ENCODE measurements around the gene QRFP. TPM values are rescaled to one million over a fixed set of nuclear protein-coding genes. Genes with fewer than 3 reads are reported as not detected.

Gene QRFP
- total and polyA plus RNA-seq, 5 donors, result 0.05 TPM; not detected in 4

DNA sequence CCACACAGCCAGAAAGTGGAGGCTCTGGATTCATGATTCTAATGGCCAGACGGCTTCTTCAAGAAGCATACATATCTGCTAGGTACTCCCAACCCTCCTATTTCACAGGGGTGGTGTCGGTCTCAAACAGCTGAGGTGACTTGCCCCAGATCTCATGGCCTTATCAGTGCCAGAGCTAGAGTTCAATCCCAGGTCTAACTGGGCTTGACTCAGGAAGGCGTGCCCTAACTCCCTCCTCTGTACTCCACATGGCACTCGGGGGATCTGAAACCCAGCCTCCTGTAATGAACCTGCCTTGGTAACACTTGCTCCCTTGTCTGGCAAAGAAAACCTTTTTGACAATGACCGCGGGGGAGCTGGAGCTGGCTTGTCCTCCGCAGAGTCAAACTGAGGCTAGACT lies 2.1 kb downstream of the QRFP start:
- peak in 1 of 3 donors; percentile 18 for DNase-seq
- intact Hi-C loops (cut with DNase I), result no loop called here
- Histone ChIP-seq H3K27me3 (ENCODE audit: control insufficient read depth, insufficient read depth) (no peaks in the 10 kb centered on the region), H3K4me3 (ENCODE audit: low read length) (no peak overlapping the region), H3K27ac (ENCODE audit: low read length) (no peak overlapping the region), H3K4me1 (ENCODE audit: control insufficient read depth, insufficient read depth, low read length) (no peaks in the 10 kb centered on the region), H3K9me3 (ENCODE audit: control insufficient read depth, low read length) (no peaks in the 10 kb centered on the region)
- ATAC-seq, result no peak
- WGBS, result 72% methylated on average over 7 of the region's 7 CpGs

DNA sequence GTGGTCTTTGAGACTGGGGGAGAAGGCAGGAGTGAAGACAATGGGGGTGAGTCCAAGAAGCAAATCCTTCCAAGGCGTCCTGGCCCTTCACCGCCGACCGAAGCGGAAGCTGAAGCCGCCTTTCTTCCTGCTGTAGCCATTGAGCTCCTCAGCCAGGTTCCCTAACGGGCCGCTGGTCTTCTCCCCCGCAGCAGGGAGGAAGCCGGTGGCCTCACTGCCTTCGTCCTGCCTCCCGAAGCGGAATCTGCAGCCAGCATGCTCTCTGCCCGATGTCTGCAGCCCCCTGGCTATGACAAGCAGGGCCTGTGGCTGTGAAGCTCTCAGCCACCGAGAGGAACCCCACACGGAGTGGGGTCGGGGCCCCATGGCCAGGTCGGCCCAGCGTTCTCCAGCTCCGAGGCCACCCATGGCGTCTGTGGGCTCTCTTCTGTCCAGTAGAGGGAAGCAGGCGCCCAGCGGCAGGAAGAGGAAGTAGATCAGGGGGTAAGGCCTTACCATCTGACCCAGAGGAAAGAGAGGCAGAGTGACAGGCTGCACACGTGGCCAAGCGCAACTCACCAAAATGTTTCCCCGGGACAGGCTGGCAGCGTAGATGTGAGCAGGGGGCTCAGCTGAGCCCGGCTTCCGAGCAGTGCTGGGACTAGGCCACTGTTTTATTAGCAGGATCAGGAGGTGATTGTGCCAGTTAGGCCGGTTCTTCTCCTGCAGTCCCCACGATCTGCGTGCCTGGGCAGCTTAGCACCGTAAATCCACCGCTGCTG lies 3.1 kb downstream of the QRFP start:
- H3K4me1 ChIP-seq (ENCODE audit: control insufficient read depth, insufficient read depth, low read length), result no peaks in the 10 kb centered on the region
- peak; percentile 59 to 82 (median 80) for DNase-seq
- H3K4me3 ChIP-seq (ENCODE audit: low read length), result no peak overlapping the region
- ATAC-seq, result peak; percentile 59 to 61
- no peaks in the 10 kb centered on the region for H3K27me3 ChIP-seq (ENCODE audit: control insufficient read depth, insufficient read depth)
- H3K9me3 ChIP-seq (ENCODE audit: control insufficient read depth, low read length), result no peaks in the 10 kb centered on the region
- 60% methylated on average over 34 of the region's 34 CpGs for WGBS
- H3K27ac ChIP-seq (ENCODE audit: low read length), result no peak overlapping the region
- intact Hi-C loops (cut with DNase I), result no loop called here

GRCh38 chr9:130892477-130893304 lies 3.9 kb downstream of the QRFP start:
- Histone ChIP-seq H3K27me3 (ENCODE audit: control insufficient read depth, insufficient read depth) (no peaks in the 10 kb centered on the region), H3K9me3 (ENCODE audit: control insufficient read depth, low read length) (no peaks in the 10 kb centered on the region), H3K4me1 (ENCODE audit: control insufficient read depth, insufficient read depth, low read length) (no peaks in the 10 kb centered on the region), H3K27ac (ENCODE audit: low read length) (no peak overlapping the region), H3K4me3 (ENCODE audit: low read length) (no peak overlapping the region)
- ATAC-seq (no peak), DNase-seq (peak in 1 of 3 donors; percentile 60)
- intact Hi-C loops (cut with DNase I), result no loop called here
- 69% methylated on average over 24 of the region's 24 CpGs for WGBS

DNA sequence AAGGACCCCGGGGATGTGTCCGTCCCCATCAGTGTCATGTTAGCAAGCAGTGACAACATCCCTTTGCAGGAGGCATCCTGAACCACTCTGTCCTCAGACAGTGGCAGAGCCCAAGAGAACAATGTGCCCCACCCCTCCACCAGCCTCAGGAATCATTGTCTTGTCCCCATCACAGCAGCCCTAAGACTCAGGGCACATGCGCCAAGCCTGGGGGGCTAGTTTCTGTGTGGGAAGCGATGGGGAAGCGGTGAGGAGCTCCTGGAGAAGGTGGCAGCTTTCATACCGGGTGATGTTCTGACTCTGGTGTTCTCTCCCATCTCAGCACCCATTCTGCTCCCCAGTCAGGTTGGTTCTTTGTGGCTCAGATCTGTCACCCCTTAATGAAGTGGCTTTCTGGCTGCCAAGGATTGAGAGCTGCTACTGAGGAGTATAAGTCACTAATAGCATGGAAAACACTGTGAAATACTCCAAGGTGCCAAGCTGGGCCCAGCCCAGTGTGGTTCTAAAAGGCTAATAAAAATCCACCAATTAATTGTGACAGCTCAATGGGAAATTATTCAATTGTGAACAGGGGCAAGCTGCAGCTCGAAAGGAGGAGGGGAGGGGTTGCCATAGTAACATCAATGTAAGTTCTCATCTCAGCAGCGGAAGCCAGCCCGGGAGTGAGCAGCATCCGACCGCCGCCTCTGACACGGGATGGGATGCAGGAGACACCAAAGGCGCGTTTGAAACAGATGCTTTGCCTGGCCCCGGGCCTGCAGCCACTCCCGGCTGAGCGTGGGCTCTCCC lies 4.7 kb downstream of the QRFP start:
- intact Hi-C loops (cut with DNase I), result no loop called here
- ATAC-seq (no peak), DNase-seq (peak in 1 of 3 donors; percentile 48)
- no peak overlapping the region for H3K4me3 ChIP-seq (ENCODE audit: low read length)
- 75% methylated on average over 18 of the region's 18 CpGs for WGBS
- no peaks in the 10 kb centered on the region for H3K27me3 ChIP-seq (ENCODE audit: control insufficient read depth, insufficient read depth)
- no peak overlapping the region for H3K27ac ChIP-seq (ENCODE audit: low read length)
- H3K9me3 ChIP-seq (ENCODE audit: control insufficient read depth, low read length), result no peaks in the 10 kb centered on the region
- H3K4me1 ChIP-seq (ENCODE audit: control insufficient read depth, insufficient read depth, low read length), result no peaks in the 10 kb centered on the region

- no peak overlapping the region for H3K27ac ChIP-seq (ENCODE audit: low read length)
- H3K9me3 ChIP-seq (ENCODE audit: control insufficient read depth, low read length), result no peaks in the 10 kb centered on the region
- WGBS, result 78% methylated on average over 20 of the region's 20 CpGs
- peak in 2 of 3 donors; percentile 7 to 34 for DNase-seq
- no peaks in the 10 kb centered on the region for H3K4me1 ChIP-seq (ENCODE audit: control insufficient read depth, insufficient read depth, low read length)
- no peak for ATAC-seq
- intact Hi-C loops (cut with DNase I), result no loop called here
- H3K4me3 ChIP-seq (ENCODE audit: low read length), result no peak overlapping the region
- no peaks in the 10 kb centered on the region for H3K27me3 ChIP-seq (ENCODE audit: control insufficient read depth, insufficient read depth)
These were observed 5.5 kb downstream of the QRFP start for GRCh38 chr9:130890870-130891687.

DNA sequence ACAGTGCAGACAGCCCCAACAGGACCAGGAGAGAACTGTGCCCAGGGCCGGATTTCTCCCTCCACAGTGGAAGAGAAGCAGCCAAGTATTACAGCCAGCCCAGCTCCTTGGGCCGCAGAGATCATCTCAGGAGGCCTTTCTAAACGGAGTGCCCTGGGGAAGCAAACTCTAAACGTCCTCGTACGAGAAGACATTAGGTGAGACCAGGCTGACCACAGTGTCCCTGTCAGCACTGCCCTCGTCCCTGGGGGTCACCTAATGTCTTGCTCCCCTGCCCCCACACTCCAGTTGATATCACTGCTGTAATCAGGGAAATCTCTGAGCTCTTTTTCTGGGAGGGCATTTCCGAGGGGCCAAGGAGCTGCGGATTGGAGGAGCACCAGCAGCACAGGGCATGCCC lies 6.5 kb downstream of the QRFP start:
- H3K9me3 ChIP-seq (ENCODE audit: control insufficient read depth, low read length), result no peaks in the 10 kb centered on the region
- H3K4me1 ChIP-seq (ENCODE audit: control insufficient read depth, insufficient read depth, low read length), result no peaks in the 10 kb centered on the region
- H3K27me3 ChIP-seq (ENCODE audit: control insufficient read depth, insufficient read depth), result no peaks in the 10 kb centered on the region
- H3K4me3 ChIP-seq (ENCODE audit: low read length), result no peak overlapping the region
- WGBS, result 79% methylated on average over 9 of the region's 9 CpGs
- DNase-seq (peak in 2 of 3 donors; percentile 16 to 37), ATAC-seq (no peak)
- no peak overlapping the region for H3K27ac ChIP-seq (ENCODE audit: low read length)
- intact Hi-C loops (cut with DNase I), result no loop called here

GRCh38 chr9:130888146-130888885 lies 8.3 kb downstream of the QRFP start:
- Histone ChIP-seq H3K4me3 (ENCODE audit: low read length) (no peak overlapping the region), H3K9me3 (ENCODE audit: control insufficient read depth, low read length) (no peaks in the 10 kb centered on the region), H3K27ac (ENCODE audit: low read length) (no peak overlapping the region), H3K27me3 (ENCODE audit: control insufficient read depth, insufficient read depth) (no peaks in the 10 kb centered on the region), H3K4me1 (ENCODE audit: control insufficient read depth, insufficient read depth, low read length) (no peaks in the 10 kb centered on the region)
- intact Hi-C loops (cut with DNase I), result no loop called here
- WGBS, result 86% methylated on average over 22 of the region's 22 CpGs
- peak in 2 of 3 donors; percentile 37 to 39 for DNase-seq
- no peak for ATAC-seq

- DNase-seq, result peak in 2 of 3 donors; percentile 32 to 50
- intact Hi-C loops (cut with DNase I), result no loop called here
- Histone ChIP-seq H3K27ac (ENCODE audit: low read length) (no peak overlapping the region), H3K27me3 (ENCODE audit: control insufficient read depth, insufficient read depth) (no peaks in the 10 kb centered on the region), H3K9me3 (ENCODE audit: control insufficient read depth, low read length) (no peaks in the 10 kb centered on the region), H3K4me3 (ENCODE audit: low read length) (no peak overlapping the region), H3K4me1 (ENCODE audit: control insufficient read depth, insufficient read depth, low read length) (no peaks in the 10 kb centered on the region)
- ATAC-seq, result no peak
- 87% methylated on average over 25 of the region's 25 CpGs for WGBS
These were observed 9.0 kb downstream of the QRFP start for GRCh38 chr9:130887494-130888144.

DNA sequence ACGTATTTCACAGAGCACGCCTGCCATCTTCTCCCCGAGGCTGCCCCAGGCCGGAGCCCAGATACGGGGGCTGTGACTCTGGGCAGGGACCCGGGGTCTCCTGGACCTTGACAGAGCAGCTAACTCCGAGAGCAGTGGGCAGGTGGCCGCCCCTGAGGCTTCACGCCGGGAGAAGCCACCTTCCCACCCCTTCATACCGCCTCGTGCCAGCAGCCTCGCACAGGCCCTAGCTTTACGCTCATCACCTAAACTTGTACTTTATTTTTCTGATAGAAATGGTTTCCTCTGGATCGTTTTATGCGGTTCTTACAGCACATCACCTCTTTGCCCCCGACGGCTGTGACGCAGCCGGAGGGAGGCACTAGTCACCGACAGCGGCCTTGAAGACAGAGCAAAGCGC lies 9.6 kb downstream of the QRFP start:
- ATAC-seq (no peak), DNase-seq (peak in 1 of 3 donors; percentile 29)
- H3K4me1 ChIP-seq (ENCODE audit: control insufficient read depth, insufficient read depth, low read length), result no peaks in the 10 kb centered on the region
- no peaks in the 10 kb centered on the region for H3K9me3 ChIP-seq (ENCODE audit: control insufficient read depth, low read length)
- no peak overlapping the region for H3K27ac ChIP-seq (ENCODE audit: low read length)
- 93% methylated on average over 23 of the region's 23 CpGs for WGBS
- no peaks in the 10 kb centered on the region for H3K27me3 ChIP-seq (ENCODE audit: control insufficient read depth, insufficient read depth)
- intact Hi-C loops (cut with DNase I), result no loop called here
- H3K4me3 ChIP-seq (ENCODE audit: low read length), result no peak overlapping the region
